GM19239 (cell line): ENCODE measurements around the gene HAX1.
"Not testable (repeated sequence)": the region's sequence is repeated elsewhere in the genome, so short reads cannot be mapped to it uniquely, and the experiment has no call there.

ENCODE experiments used
- DNase-seq: peaks from one replicate; pipeline ENCODE4 v3.0.0; 2011; ENCODE audit warnings: low spot score; ENCODE audit not compliant: insufficient read length
- FAIRE-seq: peaks from 2 replicates; lab custom pipeline; 2011; peaks lifted over from hg19 to GRCh38; lab: Jason Lieb, UNC

HAX1 gene

GRCh38 chr1:154272217-154272998 is at the start of gene HAX1:
HAX1 (plus strand) TSS chr1:154272629; CDS start chr1:154272724, 95 bp downstream.
- peak; percentile 83 for DNase-seq
- peak; percentile 100 for FAIRE-seq

- FAIRE-seq (no peak), DNase-seq (no peak)
Observed at GRCh38 chr1:154222918-154223317, 49.5 kb upstream of the HAX1 start.

GRCh38 chr1:154223621-154224020 is 48.8 kb upstream of the HAX1 start:
- DNase-seq (no peak), FAIRE-seq (no peak)

- no peak for FAIRE-seq
- no peak for DNase-seq
Observed at GRCh38 chr1:154225370-154225769, 47.1 kb upstream of the HAX1 start.

GRCh38 chr1:154231112-154231511 is 41.3 kb upstream of the HAX1 start:
- not testable (repeated sequence) for FAIRE-seq, DNase-seq

- DNase-seq, FAIRE-seq: not testable (repeated sequence)
Observed at GRCh38 chr1:154233127-154233526, 39.3 kb upstream of the HAX1 start.

- no peak for DNase-seq
- no peak for FAIRE-seq
Observed at GRCh38 chr1:154236855-154237254, 35.6 kb upstream of the HAX1 start.

GRCh38 chr1:154237435-154237834 is 35.0 kb upstream of the HAX1 start:
- no peak for DNase-seq
- FAIRE-seq = no peak

- no peak for DNase-seq
- FAIRE-seq = no peak
Observed at GRCh38 chr1:154237880-154238506, 34.4 kb upstream of the HAX1 start.

- DNase-seq (no peak), FAIRE-seq (no peak)
Observed at GRCh38 chr1:154239491-154239890, 32.9 kb upstream of the HAX1 start.

- DNase-seq (no peak), FAIRE-seq (peak; percentile 58)
Observed at GRCh38 chr1:154240294-154240833, 32.1 kb upstream of the HAX1 start.

GRCh38 chr1:154241703-154242351 is 30.6 kb upstream of the HAX1 start:
- FAIRE-seq (no peak), DNase-seq (no peak)

GRCh38 chr1:154253671-154254070 is 18.8 kb upstream of the HAX1 start:
- FAIRE-seq = no peak
- DNase-seq = no peak

GRCh38 chr1:154256686-154257085 is 15.7 kb upstream of the HAX1 start:
- FAIRE-seq (no peak), DNase-seq (no peak)

- no peak for DNase-seq
- FAIRE-seq = no peak
Observed at GRCh38 chr1:154258784-154259183, 13.6 kb upstream of the HAX1 start.

GRCh38 chr1:154260127-154260526 is 12.3 kb upstream of the HAX1 start:
- FAIRE-seq = no peak
- DNase-seq = no peak

GRCh38 chr1:154263465-154264332 is 8.7 kb upstream of the HAX1 start:
- no peak for FAIRE-seq
- no peak for DNase-seq

- DNase-seq = no peak
- no peak for FAIRE-seq
Observed at GRCh38 chr1:154264454-154264853, 8.0 kb upstream of the HAX1 start.

GRCh38 chr1:154265586-154265985 is 6.8 kb upstream of the HAX1 start:
- DNase-seq (no peak), FAIRE-seq (no peak)

- DNase-seq = no peak
- FAIRE-seq = peak; percentile 93
Observed at GRCh38 chr1:154270833-154271232, 1.6 kb upstream of the HAX1 start.
